SJSA1 (cell line): ENCODE results near the gene BRMS1L. TPM values are rescaled to one million over a fixed set of nuclear protein-coding genes. Genes with fewer than 3 reads are reported as not detected.
"Not testable (repeated sequence)": the region's sequence is repeated elsewhere in the genome, so short reads cannot be mapped to it uniquely, and the experiment has no call there.

Experiments
- DNase-seq, 2 experiments: peaks; one replicate each; pipeline ENCODE4 v3.0.0-alpha.2; 2015 to 2020; ENCODE audit warnings: low spot score in 2 of 2, low read depth in 1 of 2
- H3K27ac ChIP-seq: fragments of 250-450 bp; sonication (Bioruptor Pico); 2 replicates; pipeline ENCODE4 v1.5.1; 2020; ENCODE audit warnings: mild to moderate bottlenecking, moderate library complexity
- H3K27me3 ChIP-seq: fragments of 250-450 bp; sonication (Bioruptor Pico); replicated peaks from 2 replicates; pipeline ENCODE4 v1.5.1; 2020; ENCODE audit warnings: mild to moderate bottlenecking, moderate library complexity
- H3K36me3 ChIP-seq: fragments of 250-450 bp; sonication (Bioruptor Pico); 2 replicates; pipeline ENCODE4 v1.5.1; 2020; ENCODE audit warnings: mild to moderate bottlenecking
- H3K4me1 ChIP-seq: fragments of 250-450 bp; sonication (Bioruptor Pico); replicated peaks from 2 replicates; pipeline ENCODE4 v1.6.1; 2021; ENCODE audit warnings: mild to moderate bottlenecking
- H3K4me3 ChIP-seq: fragments of 250-450 bp; sonication (Bioruptor Pico); 2 replicates; pipeline ENCODE4 v1.5.1; 2020; ENCODE audit warnings: mild to moderate bottlenecking
- H3K9me3 ChIP-seq: fragments of 250-450 bp; sonication (Bioruptor Pico); replicated peaks from 2 replicates; pipeline ENCODE4 v1.5.1; 2020; ENCODE audit warnings: mild to moderate bottlenecking
- total RNA-seq: library from RNA; depleted of rRNA; stranded (reverse); fragments of >200 nt; shearing (Covaris generic); gene quantifications from 2 replicates; pipeline ENCODE4 v1.2.3, GENCODE V29; 2014

Gene BRMS1L
- total RNA-seq, 1 experiment from 2014 or later = 9.9 TPM

- Histone ChIP-seq H3K4me1 (peaks cover 8% of the 10 kb centered on the region), H3K27ac (no peak overlapping the region), H3K36me3 (no peaks in the 10 kb centered on the region), H3K4me3 (peak overlapping the region; percentile 53), H3K9me3 (no peaks in the 10 kb centered on the region), H3K27me3 (no peaks in the 10 kb centered on the region)
- DNase-seq = no peak
Measured at GRCh38 chr14:35809597-35809996, 16.5 kb upstream of the BRMS1L start.

DNA sequence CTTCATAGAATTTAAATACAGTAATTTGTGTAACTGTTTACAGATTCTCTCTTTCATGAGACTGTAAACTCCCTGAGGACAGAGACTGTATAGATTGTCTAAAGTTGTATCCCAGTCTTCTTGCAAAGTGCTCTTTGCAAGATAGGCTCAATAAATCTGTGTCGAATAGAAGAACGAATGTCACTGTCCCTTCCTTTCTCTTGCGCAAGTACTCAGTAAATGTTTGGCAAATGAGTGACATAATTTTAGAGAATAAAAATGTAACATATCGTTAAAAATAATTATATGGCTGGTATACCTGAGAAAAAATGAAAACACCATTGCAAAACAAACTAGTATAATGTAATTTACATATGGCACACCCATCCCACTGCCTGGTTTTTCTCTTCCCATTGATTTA lies 15.2 kb upstream of the BRMS1L start:
- Histone ChIP-seq H3K9me3 (no peaks in the 10 kb centered on the region), H3K4me3 (no peak overlapping the region), H3K4me1 (peaks cover 8% of the 10 kb centered on the region), H3K27ac (no peak overlapping the region), H3K36me3 (no peaks in the 10 kb centered on the region), H3K27me3 (no peaks in the 10 kb centered on the region)
- no peak for DNase-seq

- H3K4me1 ChIP-seq = peaks cover 8% of the 10 kb centered on the region
- H3K27me3 ChIP-seq = no peaks in the 10 kb centered on the region
- H3K27ac ChIP-seq = no peak overlapping the region
- DNase-seq = peak in 1 of 2 experiments; percentile 64
- no peak overlapping the region for H3K4me3 ChIP-seq
- no peaks in the 10 kb centered on the region for H3K36me3 ChIP-seq
- H3K9me3 ChIP-seq = no peaks in the 10 kb centered on the region
Measured at GRCh38 chr14:35814371-35815005, 11.7 kb upstream of the BRMS1L start.

- Histone ChIP-seq H3K36me3 (no peaks in the 10 kb centered on the region), H3K4me3 (no peak overlapping the region), H3K27ac (no peak overlapping the region), H3K4me1 (peaks cover 8% of the 10 kb centered on the region), H3K9me3 (no peaks in the 10 kb centered on the region), H3K27me3 (no peaks in the 10 kb centered on the region)
- peak in 1 of 2 experiments; percentile 20 for DNase-seq
Measured at GRCh38 chr14:35818346-35819115, 7.6 kb upstream of the BRMS1L start.

DNA sequence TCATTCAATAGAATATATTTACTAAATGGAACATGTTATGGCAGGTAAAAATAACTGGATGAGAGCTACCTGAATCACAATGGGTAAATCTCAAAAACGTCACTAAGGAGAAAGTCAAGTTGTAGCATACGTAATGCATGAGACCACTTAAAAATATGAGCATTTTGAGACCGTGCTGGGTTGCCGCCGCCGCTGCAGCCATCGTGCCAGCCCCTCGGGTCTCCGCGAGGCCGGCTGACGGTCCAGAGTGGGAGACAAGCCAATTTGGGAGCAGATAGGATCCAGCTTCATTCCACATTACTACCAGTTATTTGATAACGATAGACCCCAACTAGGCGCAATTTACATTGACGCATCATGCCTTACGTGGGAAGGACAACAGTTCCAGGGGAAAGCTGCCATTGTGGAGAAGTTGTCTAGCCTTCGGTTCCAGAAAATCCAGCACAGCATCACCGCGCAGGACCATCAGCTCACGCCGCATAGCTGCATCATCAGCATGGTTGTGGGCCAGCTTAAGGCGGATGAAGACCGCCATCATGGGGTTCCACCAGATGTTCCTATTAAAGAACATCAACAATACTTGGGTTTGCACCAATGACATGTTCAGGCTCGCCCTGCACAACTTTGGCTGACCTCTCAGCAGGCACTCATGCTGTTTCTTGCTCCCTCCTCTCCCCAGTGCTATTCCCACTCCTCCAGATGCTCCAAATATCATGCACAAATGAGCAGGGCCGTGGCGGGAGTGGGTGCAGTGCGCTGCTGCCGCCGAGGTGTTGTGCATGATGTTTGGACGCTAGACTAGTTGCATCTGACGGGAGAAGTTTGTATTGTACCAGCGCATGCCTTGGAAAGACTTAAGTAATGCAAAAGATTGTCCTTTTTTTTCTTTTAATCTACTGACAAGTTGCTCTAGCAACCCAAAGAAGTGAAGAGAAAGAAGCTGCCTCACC lies 6.3 kb upstream of the BRMS1L start:
- DNase-seq = no peak
- no peak overlapping the region for H3K27ac ChIP-seq
- peaks cover 8% of the 10 kb centered on the region for H3K4me1 ChIP-seq
- H3K4me3 ChIP-seq = no peak overlapping the region
- no peaks in the 10 kb centered on the region for H3K27me3 ChIP-seq
- H3K36me3 ChIP-seq = no peaks in the 10 kb centered on the region
- H3K9me3 ChIP-seq = no peaks in the 10 kb centered on the region

DNA sequence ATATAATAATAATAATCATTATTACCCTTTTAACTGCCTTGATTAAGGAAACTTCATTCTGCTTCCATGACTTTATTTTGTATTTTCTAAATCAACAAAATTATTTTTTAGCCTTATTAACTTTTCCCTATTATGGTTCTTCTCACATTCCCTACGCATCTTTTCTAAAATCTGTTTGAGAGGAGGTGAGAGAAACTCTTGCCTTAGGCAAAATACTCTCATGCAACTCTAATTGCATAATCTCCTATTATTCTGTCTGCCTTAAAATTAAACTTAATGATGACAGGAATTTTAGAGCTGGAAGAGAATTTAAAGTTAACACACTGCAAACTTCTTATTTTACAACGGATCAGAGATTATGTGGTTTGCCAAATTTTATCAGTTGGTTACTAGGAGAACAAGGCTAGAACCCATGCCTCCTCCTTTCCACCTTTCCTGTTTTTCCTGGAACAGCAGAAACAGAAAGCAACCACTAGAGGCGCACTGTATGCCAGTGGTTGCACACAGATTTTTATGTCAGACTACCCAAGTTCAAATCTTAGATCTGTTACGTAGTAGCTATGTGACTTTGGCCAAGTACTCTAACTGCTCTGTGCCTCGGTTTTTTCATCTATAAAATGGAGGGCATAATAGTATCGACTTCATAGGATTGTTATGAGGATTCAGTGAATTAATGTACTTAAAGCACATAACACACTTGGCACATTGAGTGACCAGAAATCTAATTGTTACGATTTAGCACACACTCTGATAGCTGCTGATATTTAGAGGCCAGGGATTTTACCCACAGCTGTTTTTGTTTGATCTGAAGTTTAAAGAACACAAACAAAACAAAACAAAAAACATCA lies 4.3 kb upstream of the BRMS1L start:
- Histone ChIP-seq H3K4me3 (no peak overlapping the region), H3K27ac (no peak overlapping the region), H3K9me3 (no peaks in the 10 kb centered on the region), H3K27me3 (no peaks in the 10 kb centered on the region), H3K4me1 (peaks cover 8% of the 10 kb centered on the region), H3K36me3 (no peaks in the 10 kb centered on the region)
- DNase-seq = no peak

GRCh38 chr14:35822501-35822900 lies 3.6 kb upstream of the BRMS1L start:
- H3K27me3 ChIP-seq = no peaks in the 10 kb centered on the region
- H3K4me3 ChIP-seq = no peak overlapping the region
- DNase-seq = no peak
- peaks cover 11% of the 10 kb centered on the region for H3K4me1 ChIP-seq
- H3K36me3 ChIP-seq = no peaks in the 10 kb centered on the region
- H3K9me3 ChIP-seq = no peaks in the 10 kb centered on the region
- no peak overlapping the region for H3K27ac ChIP-seq

GRCh38 chr14:35824446-35825165 lies 1.5 kb upstream of the BRMS1L start:
- H3K27me3 ChIP-seq, H3K4me3 ChIP-seq: not testable (repeated sequence)

DNA sequence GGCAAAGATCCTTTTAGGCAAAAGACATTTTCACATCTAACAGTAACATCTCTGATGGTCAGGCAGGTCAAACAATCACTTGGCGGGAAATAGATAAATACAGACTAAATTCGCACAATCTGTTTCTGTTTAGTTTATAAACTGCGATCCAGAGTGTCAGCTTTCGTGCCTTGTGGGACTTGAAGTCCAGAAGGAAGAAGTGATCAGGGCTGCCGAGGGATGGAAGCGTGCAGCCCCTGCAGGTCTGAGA lies 245 bp upstream of the BRMS1L start:
- Histone ChIP-seq H3K4me1 (peaks cover 3% of the 10 kb centered on the region; the same call in 1 of the 2 replicates), H3K36me3 (no peaks in the 10 kb centered on the region), H3K9me3 (no peaks in the 10 kb centered on the region), H3K4me3 (peak overlapping the region; percentile 70), H3K27me3 (no peaks in the 10 kb centered on the region), H3K27ac (peak overlapping the region; percentile 20; the same call in 1 of the 2 replicates)
- no peak for DNase-seq

More at GRCh38 chr14:35824446-35825165, 1.5 kb upstream of the BRMS1L start:
- H3K27ac ChIP-seq, H3K36me3 ChIP-seq, DNase-seq, H3K4me1 ChIP-seq, H3K9me3 ChIP-seq: not testable (repeated sequence)

- no peak for DNase-seq
- peaks cover 7% of the 10 kb centered on the region for H3K36me3 ChIP-seq
- H3K9me3 ChIP-seq = no peaks in the 10 kb centered on the region
- H3K27me3 ChIP-seq = no peaks in the 10 kb centered on the region
- H3K4me3 ChIP-seq = peak overlapping the region; percentile 70
- peaks cover 3% of the 10 kb centered on the region; the same call in 1 of the 2 replicates for H3K4me1 ChIP-seq
- H3K27ac ChIP-seq = no peak overlapping the region
Measured at GRCh38 chr14:35826952-35827416, 846 bp downstream of the BRMS1L start.

- Histone ChIP-seq H3K36me3 (peaks cover 9% of the 10 kb centered on the region), H3K4me1 (peaks cover 3% of the 10 kb centered on the region; the same call in 1 of the 2 replicates), H3K27me3 (no peaks in the 10 kb centered on the region), H3K27ac (no peak overlapping the region), H3K9me3 (no peaks in the 10 kb centered on the region), H3K4me3 (peak overlapping the region; percentile 70)
- no peak for DNase-seq
Measured at GRCh38 chr14:35827678-35828472, 1.7 kb downstream of the BRMS1L start.

DNA sequence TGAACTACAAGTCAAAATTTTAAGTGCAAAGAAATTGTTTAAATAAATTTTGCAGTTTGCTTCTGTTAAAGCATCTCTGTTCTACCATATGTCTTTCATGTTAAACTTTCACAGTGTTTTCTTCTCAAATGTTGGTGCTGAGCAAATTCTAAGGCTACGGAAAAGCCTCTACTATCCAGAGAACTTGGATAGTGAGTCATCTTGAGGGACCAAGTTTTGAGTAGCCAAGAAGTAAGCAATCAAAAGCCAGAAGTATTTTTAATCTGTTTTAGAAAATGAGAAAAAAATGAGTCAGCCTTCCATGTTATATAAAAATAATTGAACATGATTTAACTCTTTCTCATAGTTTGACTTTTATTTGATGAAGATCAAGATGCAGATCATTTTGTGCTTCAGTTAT lies 3.3 kb downstream of the BRMS1L start:
- Histone ChIP-seq H3K27me3 (no peaks in the 10 kb centered on the region), H3K4me1 (peaks cover 3% of the 10 kb centered on the region; the same call in 1 of the 2 replicates), H3K4me3 (no peak overlapping the region), H3K36me3 (peaks cover 19% of the 10 kb centered on the region), H3K27ac (no peak overlapping the region), H3K9me3 (no peaks in the 10 kb centered on the region)
- no peak for DNase-seq
